IMR-90 (cell line): ENCODE data around the gene DDX4.
A peak's percentile ranks its signal among the peaks of the same experiment; 100 is the strongest.

Experiments used
- CEBPB ChIP-seq: IDR thresholded peaks from 2 replicates; pipeline ENCODE4 v1.6.1; 2012; ENCODE audit warnings: low read depth, low read length, improper control_type of control experiment
- CTCF ChIP-seq: conservative IDR thresholded peaks from 2 replicates; pipeline ENCODE4 v1.5.1; 2012; ENCODE audit warnings: mild to moderate bottlenecking, low read depth, low read length, improper control_type of control experiment
- ELK1 ChIP-seq: fragments of 150-350 bp; IDR thresholded peaks from 2 replicates; pipeline ENCODE4 v1.6.1; 2016; ENCODE audit warnings: low read depth, mild to moderate bottlenecking, low read length, moderate library complexity, borderline replicate concordance
- FOS ChIP-seq: fragments of 150-350 bp; IDR thresholded peaks from 2 replicates; pipeline ENCODE4 v1.6.1; 2016; ENCODE audit warnings: low read depth, low read length
- MAZ ChIP-seq: IDR thresholded peaks from 2 replicates; pipeline ENCODE4 v1.6.1; 2012; ENCODE audit warnings: low read depth, mild to moderate bottlenecking, low read length, improper control_type of control experiment, moderate library complexity, borderline replicate concordance
- POLR2A ChIP-seq: IDR thresholded peaks from 2 replicates; pipeline ENCODE4 v1.6.1; 2012; ENCODE audit warnings: mild to moderate bottlenecking, low read depth, low read length
- RAD21 ChIP-seq: IDR thresholded peaks from 2 replicates; pipeline ENCODE4 v1.6.1; 2012; ENCODE audit warnings: low read length, improper control_type of control experiment
- RCOR1 ChIP-seq: IDR thresholded peaks from 2 replicates; pipeline ENCODE4 v1.6.1; 2012; ENCODE audit warnings: mild to moderate bottlenecking, low read length, improper control_type of control experiment; ENCODE audit not compliant: insufficient replicate concordance
- RFX5 ChIP-seq: IDR thresholded peaks from 2 replicates; pipeline ENCODE4 v1.8.0; 2012; ENCODE audit warnings: low read depth, mild to moderate bottlenecking, low read length, moderate library complexity
- SMC3 ChIP-seq: fragments of 150-350 bp; IDR thresholded peaks from 2 replicates; pipeline ENCODE4 v1.6.1; 2016; ENCODE audit warnings: low read depth, mild to moderate bottlenecking, antibody characterized with exemption, low read length, moderate library complexity

GRCh38 chr5:55694152-55694830, 43.6 kb upstream of the DDX4 start:
- peak; percentile 45 for TF ChIP-seq CTCF
- TF ChIP-seq ELK1: no peak
- no peak for TF ChIP-seq POLR2A
- no peak for TF ChIP-seq CEBPB
- peak; percentile 51 for TF ChIP-seq RAD21
- TF ChIP-seq FOS: no peak
- no peak for TF ChIP-seq MAZ
- no peak for TF ChIP-seq RCOR1
- TF ChIP-seq SMC3: peak; percentile 43
- TF ChIP-seq RFX5: no peak
